ENCODE results near the gene CLCA1.

DNA sequence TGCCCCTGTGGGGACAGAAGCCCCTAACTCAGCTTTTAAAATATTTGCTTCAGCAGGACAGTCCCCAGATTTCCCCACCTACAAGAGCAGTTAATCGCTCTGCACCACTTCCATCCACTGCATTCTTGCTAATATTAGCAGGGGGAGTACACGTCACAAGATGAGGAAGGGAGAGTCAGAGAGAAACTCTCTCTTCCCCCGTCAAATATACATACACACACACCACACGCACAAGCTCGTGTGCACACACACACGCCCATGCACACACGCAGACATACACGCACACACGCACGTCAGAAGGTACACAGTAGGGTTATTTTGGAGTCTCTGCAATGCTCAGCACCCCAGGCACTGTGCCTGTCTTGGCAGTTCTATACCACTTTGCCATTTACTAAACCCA lies 2.1 kb downstream of the CLCA1 start:
- TF ChIP-seq, protein P1, sequence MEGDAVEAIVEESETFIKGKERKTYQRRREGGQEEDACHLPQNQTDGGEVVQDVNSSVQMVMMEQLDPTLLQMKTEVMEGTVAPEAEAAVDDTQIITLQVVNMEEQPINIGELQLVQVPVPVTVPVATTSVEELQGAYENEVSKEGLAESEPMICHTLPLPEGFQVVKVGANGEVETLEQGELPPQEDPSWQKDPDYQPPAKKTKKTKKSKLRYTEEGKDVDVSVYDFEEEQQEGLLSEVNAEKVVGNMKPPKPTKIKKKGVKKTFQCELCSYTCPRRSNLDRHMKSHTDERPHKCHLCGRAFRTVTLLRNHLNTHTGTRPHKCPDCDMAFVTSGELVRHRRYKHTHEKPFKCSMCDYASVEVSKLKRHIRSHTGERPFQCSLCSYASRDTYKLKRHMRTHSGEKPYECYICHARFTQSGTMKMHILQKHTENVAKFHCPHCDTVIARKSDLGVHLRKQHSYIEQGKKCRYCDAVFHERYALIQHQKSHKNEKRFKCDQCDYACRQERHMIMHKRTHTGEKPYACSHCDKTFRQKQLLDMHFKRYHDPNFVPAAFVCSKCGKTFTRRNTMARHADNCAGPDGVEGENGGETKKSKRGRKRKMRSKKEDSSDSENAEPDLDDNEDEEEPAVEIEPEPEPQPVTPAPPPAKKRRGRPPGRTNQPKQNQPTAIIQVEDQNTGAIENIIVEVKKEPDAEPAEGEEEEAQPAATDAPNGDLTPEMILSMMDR (IDR thresholded peaks at IDR 0.05), result no peak
- TF ChIP-seq POLR2A (IDR thresholded peaks at IDR 0.05), result no peak
